GM21529 (cell line): ENCODE measurements around the gene VAPA.
A peak's percentile ranks its signal among the peaks of the same experiment; 100 is the strongest.

Experiments
- ATAC-seq: cut with Tn5 transposase; IDR thresholded peaks from one replicate; pipeline ENCODE4 v1.9.1; 2021; ENCODE audit not compliant: unreplicated experiment

The VAPA gene, protein sequence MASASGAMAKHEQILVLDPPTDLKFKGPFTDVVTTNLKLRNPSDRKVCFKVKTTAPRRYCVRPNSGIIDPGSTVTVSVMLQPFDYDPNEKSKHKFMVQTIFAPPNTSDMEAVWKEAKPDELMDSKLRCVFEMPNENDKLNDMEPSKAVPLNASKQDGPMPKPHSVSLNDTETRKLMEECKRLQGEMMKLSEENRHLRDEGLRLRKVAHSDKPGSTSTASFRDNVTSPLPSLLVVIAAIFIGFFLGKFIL

GRCh38 chr18:9913526-9914333, at the start of gene VAPA:
Gene VAPA (plus strand): TSS chr18:9914016. CDS start chr18:9914257, 241 bp downstream.
- ATAC-seq: peak; percentile 80

- ATAC-seq: no peak
These were observed 47.9 kb upstream of the VAPA start for GRCh38 chr18:9865764-9866490.

DNA sequence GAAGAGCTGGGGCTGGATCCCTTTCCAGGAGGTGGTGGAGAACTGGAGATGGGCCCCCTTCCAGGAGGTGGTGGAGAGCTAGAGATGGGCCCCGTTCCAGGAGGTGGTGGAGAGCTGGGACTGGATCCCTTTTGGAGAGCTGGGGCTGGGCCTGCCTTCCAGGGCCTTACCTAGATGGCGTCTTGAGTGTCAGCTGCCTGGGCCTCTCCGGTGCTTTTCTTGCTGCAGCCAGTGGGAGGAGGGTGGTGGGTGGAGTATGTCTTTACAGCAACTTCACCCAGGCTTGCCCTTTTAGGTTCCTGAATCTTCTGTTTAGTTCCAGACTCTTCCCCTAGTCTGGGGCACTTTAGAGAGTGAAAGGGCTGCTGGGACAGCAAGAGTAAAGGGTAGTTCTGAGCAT, 47.2 kb upstream of the VAPA start:
- ATAC-seq: no peak

GRCh38 chr18:9867071-9867594, 46.7 kb upstream of the VAPA start:
- no peak for ATAC-seq

DNA sequence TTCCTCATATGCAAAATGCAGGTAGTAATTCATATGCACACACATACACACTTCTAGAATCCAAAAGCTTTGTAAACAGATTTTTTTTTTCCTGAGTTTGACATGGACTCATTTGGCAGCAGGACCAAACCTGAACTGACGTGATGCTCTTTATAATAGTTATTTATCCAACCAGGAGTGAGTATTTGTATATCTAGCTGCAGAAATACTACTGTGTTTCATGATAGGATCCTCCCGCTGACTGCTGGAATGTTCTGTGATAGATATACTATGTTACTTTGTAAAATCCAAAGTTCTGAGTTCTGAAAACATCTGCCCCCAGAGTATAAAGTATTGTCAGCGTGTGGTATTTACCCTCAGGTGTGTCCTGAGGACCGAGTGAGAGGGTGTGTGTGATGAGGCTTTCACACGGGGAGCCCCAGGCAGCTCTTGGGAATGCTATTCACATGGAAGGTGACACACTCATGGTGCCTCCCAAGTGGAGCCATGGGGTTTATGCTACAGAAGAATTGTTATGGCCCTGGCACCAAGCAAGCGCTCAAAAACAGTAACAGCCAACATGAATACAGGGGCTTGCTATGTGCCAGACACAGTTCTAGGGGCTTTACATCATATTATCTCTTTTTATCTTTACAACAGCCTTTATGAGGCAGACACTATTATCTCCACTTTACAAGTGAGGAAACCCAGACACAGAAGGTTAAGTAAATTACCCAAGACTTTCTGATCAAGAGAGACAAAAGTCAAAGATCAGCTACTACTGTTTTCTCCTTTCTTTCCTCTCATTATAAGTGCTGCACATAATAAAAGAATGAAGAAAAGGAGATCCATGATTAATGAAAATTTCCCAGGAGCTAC, 44.7 kb upstream of the VAPA start:
- no peak for ATAC-seq

DNA sequence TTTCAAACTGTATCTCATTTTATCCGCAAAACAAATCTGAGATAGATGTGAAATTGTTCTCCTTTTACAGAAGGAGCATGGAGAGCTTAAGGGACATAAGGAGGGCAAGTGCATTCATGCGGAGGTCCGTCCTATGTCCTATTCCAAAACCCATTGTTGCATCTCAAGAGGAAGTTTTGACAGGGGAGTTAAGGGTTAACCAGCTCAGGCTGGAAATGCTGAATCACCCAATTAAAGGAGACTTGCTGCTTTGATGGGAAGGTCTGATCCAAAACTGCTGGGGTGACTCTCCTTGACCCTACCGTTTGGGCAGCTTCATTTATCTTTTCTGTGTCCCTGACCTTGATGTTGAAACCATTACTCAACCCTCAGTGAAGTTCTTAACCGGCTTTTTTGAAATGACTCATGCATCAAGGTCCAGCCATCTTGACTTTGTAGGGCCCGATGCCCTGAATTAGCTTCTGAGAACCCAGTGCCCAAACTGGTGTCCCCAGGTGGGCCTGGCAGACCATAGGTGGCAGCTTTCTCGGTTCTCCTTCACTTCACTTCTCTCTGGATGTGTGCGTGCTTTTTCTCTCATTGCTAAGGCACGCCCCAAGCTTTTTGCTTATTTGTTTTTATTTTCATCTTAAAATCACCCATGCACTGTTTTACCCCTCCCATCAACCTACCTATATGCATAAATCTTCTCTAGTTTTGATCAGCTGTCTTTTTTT, 43.9 kb upstream of the VAPA start:
- peak; percentile 84 for ATAC-seq

DNA sequence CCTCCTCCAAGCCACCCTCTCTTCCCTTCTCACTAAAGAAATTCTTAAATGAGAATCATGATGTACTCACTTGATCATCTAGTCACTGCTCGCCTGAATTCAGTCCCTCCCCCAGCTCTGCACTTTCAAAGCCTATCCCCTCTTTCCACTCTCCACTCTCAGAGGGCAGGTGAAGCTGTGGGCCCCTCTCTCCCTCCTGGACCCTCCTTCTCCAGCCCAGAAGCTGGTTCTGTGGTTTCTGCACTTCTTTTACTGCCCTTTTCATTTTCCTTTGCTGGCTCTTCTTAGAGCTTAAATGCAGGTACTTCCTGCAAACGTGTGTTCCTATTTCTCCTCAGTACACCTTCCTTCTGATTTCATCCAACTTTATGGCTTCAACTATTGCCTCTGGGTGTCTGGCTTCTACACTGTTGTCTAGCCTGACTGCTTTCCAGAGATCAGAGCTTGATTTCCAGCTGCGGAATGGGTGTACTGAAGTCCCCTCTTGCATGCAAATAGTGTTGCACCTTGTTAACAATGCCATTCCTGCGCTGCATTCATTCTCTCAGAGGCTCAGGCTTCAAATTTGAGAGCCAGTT, 43.3 kb upstream of the VAPA start:
- peak; percentile 31 for ATAC-seq

DNA sequence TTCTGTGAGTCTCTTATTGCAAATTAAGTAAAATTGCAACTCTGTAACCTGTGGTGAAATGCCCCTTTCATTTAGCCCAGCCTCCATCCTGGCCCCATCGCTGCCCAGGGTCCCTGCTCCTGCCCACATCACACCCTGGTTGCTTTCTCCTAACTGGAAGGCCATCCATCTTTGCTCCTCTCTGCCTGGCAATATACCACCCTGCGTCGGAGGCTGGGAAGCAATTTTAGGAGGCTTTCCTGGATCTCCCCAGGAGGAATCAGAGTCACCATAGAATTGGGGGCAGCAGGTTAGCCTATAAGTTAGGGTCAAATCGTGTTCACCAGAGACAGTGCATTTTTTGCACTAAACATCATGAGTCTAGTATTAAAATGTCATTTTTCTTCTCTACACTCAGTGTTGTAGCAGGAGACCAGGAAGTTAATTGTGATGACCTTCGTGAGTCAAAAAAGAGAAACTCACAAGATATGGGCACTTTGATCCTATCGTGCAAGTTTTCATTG, 42.5 kb upstream of the VAPA start:
- no peak for ATAC-seq

- ATAC-seq: no peak
These were observed 41.0 kb upstream of the VAPA start for GRCh38 chr18:9872823-9873222.

DNA sequence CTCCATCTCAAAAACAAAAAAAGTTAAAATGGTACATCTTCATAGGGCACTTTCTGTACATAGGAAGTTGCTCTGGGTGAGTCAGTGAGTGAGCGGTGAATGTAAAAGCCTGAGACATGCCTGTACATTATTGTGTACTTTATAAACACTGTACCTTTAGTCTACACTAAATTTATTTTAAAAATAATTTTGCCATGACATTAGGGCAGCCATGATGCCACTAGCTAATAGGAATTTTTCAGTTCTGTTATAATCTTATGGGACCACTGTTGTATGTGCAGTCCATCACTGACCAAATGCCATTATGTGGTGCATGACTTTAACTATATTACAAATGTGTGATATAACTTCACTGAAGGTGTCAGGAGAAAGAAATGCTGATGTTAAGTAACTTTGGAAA, 39.1 kb upstream of the VAPA start:
- no peak for ATAC-seq

DNA sequence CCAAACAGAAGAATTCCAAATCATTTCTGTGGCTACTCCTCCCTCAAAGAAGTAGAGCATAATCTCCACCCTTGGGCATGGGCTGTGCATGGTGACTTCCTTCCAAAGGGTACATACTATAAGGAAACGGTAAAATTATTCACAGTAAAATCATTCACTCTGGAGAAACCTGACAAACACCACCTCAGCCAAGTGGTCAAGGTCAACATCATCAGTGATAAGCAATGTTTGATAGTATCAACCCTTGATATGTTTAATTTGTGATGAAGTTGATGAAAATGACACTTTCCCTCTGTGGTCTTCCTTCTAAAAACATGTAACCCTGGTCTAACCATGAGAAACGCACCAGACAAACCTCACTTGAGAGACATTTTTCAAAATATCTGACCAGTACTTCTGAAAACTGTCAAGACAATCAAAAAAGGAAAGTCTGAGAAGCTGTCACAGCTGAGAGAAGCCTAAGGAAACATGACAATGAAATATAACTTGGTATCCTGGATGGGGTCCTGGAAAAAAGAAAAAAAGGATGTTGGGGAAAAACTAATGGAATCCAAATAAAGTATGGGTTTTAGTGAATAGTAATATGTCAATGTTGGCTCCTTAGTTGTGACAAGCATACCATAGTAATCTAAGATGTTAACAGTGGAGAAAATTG, 37.5 kb upstream of the VAPA start:
- ATAC-seq: no peak

- ATAC-seq: no peak
These were observed 36.8 kb upstream of the VAPA start for GRCh38 chr18:9876867-9877654.

GRCh38 chr18:9877655-9878014, 36.2 kb upstream of the VAPA start:
- no peak for ATAC-seq

DNA sequence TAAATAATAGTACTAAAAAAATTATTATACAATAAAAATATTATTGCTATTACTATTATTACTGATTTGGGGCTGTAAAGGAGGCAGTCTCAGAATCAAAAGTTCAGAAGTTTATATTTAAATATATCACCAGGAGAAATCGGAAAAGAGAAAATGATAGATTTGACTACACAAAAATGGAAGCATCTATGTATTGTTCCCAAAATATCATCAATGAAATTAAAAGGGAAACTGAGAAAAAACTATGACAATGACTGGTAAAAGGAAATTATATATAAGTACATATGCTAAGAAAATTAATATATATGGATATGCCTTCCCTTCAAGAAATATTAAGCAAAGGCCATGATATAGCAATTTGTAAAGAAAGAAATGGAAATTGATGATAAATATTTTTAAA, 35.7 kb upstream of the VAPA start:
- ATAC-seq: no peak

- ATAC-seq: no peak
These were observed 35.0 kb upstream of the VAPA start for GRCh38 chr18:9878783-9879242.

DNA sequence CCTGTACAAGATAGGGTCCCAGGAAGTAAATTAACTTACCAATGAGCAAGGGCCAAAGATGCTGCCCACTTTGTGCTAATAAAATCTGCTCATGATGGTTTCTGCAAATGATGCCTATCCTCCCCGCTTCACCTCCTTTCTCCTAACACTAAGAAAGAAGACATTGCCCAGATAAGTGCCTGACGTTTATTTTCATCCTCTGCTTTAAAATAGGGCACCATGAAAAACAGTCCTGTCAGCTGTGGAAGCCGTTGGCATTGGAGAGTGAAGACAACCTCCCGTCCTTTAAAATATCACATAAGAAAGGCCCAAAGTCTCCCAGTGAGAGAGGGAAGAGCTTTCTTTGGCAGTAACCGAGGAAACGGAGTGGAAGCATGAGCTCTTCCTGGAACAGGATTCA, 29.7 kb upstream of the VAPA start:
- ATAC-seq: no peak

GRCh38 chr18:9884532-9885140, 29.2 kb upstream of the VAPA start:
- no peak for ATAC-seq
